GM13977 (cell line): Measurements from ENCODE around the gene CDIP1.

ENCODE experiments used
- DNase-seq: peaks from one replicate; pipeline ENCODE4 v3.0.0; 2012; ENCODE audit warnings: low spot score
- in situ Hi-C: fragments of 300-500 bp; cut with MboI; formaldehyde crosslinking; loops from one replicate; pipeline ENCODE4 v1.12.0; 2022; ENCODE audit warnings: low sequenced_read_pairs, low pct_unique_long_range_greater_than_20kb, mixed read lengths, inconsistent platforms; ENCODE audit not compliant: unreplicated experiment
- TF ChIP-seq, protein P1 (sequence below): IDR thresholded peaks from 2 replicates; pipeline ENCODE4 v1.5.1; 2012; ENCODE audit warnings: mild to moderate bottlenecking, control low read depth; ENCODE audit not compliant: insufficient read depth; ENCODE audit errors: extremely low read depth, missing control alignments

CDIP1 gene

DNA sequence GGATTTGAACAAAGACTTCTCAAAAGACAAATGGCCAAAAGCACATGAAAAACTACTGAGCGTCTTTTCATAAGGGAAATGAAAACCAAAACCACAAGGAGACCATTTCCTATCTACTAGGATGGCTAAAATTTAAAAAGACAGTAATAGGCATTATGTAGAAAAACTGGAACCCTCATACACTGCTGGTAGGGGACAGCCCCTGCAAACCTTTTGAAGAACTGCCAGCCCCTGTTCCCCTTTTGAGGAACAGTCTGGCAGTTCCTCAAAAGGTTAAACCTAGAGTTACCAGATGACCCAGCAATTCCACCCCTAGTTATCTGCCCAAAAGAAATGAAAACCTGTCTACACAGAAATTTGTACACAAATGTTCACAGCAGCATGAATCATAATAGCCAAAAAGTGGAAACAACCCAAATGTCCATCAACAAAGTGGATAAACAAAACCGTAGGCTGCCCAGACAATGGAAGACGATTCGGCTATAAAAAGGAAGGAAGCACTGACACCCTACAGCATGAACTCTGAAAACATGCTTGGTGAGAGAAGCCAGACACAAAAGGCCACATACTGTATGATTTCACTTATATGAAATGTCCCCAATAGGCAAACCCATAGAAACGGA is 22.9 kb downstream of the CDIP1 start:
- in situ Hi-C loops = no loop called here
- TF ChIP-seq, protein P1, sequence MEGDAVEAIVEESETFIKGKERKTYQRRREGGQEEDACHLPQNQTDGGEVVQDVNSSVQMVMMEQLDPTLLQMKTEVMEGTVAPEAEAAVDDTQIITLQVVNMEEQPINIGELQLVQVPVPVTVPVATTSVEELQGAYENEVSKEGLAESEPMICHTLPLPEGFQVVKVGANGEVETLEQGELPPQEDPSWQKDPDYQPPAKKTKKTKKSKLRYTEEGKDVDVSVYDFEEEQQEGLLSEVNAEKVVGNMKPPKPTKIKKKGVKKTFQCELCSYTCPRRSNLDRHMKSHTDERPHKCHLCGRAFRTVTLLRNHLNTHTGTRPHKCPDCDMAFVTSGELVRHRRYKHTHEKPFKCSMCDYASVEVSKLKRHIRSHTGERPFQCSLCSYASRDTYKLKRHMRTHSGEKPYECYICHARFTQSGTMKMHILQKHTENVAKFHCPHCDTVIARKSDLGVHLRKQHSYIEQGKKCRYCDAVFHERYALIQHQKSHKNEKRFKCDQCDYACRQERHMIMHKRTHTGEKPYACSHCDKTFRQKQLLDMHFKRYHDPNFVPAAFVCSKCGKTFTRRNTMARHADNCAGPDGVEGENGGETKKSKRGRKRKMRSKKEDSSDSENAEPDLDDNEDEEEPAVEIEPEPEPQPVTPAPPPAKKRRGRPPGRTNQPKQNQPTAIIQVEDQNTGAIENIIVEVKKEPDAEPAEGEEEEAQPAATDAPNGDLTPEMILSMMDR = no peak
- peak; percentile 56 for DNase-seq

DNA sequence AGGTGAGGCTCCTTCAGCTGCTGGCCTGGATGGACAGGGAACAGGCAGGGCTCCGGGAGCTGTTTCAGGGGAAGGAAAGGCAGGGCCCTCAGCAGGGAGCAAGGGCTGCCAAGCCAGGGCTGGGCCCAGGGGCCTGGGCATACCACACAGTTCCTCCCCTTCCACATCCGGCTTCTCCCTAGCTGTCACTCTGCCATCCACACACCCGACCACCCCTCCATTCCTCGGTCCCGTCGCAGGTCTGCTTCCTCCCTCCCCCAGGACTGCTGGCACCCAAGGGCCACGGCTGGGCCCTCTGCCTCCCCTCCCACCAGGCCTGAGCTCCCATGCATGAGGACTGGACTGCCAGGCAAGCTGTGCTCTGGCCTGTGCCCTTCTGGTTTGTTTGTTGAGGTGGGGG is 24.0 kb downstream of the CDIP1 start:
- DNase-seq = no peak
- in situ Hi-C loops = no loop called here
- TF ChIP-seq, protein P1 = no peak

DNA sequence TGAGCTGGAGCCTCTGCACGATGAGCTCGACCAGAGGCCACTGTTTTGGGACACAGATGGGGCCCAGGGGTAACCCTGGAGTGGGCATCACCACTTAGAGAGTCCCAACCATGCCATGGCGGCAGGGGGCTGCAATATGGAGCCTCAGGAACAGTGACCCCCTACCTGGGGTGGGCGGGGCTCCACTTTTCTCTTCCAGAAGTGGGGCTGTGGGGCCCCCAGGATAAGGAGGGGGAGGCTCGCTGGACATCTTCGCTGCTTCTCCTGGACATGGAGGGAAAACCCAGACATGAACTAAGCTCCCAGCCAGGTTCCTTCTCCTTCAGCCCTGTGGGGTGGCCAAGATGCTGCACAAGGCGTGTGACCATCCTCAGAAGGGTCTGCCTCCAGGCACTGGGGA is 24.7 kb downstream of the CDIP1 start:
- in situ Hi-C loops = no loop called here
- DNase-seq = no peak
- TF ChIP-seq, protein P1 = no peak

DNA sequence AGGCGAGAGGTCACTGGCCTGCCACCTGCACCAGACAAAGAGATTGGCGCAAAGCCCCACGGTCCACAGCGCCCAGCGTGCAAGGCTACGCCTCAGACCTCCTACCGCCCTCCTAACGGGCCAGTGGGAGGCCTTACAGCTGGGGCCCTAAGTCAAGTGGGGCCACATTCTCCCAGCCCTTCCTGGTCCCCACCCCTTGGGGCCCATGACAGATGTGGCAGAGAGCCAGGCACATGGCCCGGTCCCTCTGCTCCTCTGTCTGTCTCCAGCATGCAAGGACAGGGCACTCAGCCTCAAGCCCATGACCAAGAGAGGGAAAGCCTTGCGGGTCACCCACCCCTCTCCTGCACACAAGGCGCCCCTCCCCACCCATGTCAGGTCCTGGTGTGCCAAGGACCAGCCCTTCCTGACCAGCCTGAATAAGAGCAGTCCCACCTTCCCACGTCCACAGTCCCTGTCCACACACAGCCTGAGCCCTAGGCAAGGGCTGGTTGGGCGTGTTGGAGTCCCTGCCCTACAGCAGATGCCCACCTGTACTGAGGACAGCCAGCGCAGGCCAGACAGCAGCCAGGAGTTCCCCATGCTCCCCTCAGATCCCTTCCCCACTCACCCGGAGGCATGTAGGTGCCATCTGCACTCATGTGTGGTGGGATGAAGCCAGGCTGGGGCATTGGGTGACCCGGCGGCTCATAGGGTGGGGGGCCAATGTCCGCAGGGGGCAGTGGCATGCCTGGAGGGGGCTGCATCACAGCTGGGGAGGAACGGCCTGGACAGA is 25.3 kb downstream of the CDIP1 start:
- TF ChIP-seq, protein P1 = no peak
- in situ Hi-C loops = no loop called here
- DNase-seq = no peak

DNA sequence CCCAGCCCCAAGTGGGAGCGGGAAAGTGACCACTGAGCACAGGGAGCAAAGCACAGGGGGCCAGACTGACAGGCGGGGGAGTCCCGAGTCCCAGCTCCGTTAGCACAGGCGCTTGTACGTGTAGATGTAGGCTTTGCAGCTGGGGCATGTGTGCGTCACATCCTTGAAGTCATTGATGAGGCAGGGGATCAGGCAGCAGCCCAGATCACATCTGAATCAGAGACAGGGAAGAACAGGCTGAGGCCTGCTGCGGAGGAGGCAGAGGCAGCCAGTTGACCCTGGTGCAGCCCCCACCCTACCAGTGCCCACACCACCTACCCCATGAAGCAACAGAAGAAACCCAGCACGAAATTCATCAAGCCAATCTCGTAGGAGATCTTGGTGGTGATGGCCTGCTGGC is 26.1 kb downstream of the CDIP1 start:
- DNase-seq = no peak
- TF ChIP-seq, protein P1 = no peak
- in situ Hi-C loops = no loop called here

DNA sequence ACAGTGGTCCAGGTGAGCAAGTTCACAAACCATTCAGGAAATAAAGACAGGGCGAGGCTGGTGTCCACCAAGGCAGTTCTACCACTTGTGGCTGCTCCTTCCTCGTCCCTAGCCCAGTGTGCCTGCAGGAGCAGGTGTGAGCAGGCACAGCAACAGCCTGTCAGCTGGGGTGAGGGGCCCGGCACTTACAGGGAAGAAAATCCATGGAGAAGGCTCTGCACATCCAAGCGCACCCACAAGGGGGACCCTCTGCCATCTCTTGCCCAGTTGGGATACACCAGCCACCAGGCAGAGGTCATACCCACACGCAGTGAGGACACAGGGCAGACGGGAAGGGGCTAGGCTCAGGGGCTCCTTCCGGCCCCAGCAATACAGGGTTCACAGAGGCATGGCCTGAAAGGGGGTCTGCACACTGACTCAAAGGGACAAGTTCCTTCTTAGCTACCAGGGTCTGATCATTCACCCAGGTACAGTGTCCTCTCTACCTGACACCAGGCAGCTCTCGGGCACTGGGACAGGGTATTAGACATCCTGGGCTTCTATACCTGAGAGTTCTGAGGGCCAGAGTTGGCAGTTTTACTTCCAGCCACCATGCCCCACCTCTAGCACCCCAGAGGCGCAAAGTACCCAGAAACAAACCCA is 27.0 kb downstream of the CDIP1 start:
- in situ Hi-C loops = no loop called here
- no peak for DNase-seq
- TF ChIP-seq, protein P1 = no peak
